ENCODE measurements around the gene ATP6V0E1.

The ATP6V0E1 gene

DNA sequence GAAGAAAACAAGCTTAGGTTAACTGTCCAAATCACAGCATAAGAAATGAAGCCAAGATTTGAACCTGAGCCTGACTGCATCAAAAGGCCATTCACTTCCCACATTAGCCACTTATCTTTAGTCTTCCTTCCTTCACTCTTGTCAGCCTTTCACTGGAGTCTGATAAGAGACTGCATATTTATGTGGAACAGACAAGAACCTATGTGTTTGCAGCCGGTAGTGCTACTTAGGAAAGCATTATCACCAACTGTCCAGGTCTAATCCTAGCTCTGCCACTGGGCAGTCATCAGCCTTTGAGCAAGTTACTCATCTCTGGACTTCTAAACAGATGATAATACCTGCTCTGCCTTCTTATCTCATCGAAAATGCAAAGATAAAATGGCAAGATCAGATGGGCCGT lies 12.1 kb upstream of the ATP6V0E1 start:
- H3K27ac ChIP-seq, result no peak overlapping the region

DNA sequence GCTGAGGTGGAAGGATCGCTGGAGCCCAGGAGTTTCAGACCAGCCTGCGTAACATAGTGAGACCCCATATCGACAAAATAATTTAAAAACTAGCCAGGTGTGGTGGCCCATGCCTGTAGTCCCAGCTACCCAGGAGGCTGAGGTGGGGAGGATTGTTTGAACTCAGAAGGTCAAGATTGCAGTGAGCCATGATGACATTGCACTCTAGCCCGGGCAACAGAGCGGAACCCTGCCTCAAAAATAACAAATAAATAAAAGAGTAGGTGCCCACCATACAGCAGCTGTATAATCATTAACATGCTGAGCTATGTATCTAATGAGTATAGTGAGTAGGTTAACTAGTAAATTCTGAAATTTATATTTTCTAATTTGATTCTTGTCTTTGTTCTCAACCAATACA lies 11.0 kb upstream of the ATP6V0E1 start:
- TF ChIP-seq, protein P1, sequence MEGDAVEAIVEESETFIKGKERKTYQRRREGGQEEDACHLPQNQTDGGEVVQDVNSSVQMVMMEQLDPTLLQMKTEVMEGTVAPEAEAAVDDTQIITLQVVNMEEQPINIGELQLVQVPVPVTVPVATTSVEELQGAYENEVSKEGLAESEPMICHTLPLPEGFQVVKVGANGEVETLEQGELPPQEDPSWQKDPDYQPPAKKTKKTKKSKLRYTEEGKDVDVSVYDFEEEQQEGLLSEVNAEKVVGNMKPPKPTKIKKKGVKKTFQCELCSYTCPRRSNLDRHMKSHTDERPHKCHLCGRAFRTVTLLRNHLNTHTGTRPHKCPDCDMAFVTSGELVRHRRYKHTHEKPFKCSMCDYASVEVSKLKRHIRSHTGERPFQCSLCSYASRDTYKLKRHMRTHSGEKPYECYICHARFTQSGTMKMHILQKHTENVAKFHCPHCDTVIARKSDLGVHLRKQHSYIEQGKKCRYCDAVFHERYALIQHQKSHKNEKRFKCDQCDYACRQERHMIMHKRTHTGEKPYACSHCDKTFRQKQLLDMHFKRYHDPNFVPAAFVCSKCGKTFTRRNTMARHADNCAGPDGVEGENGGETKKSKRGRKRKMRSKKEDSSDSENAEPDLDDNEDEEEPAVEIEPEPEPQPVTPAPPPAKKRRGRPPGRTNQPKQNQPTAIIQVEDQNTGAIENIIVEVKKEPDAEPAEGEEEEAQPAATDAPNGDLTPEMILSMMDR (IDR thresholded peaks at IDR 0.05), result no peak
- TF ChIP-seq ZFX (IDR thresholded peaks at IDR 0.05; ENCODE audit: borderline replicate concordance), result no peak
- H3K27ac ChIP-seq, result no peak overlapping the region

More for the DNA sequence above, 12.1 kb upstream of the ATP6V0E1 start:
- no peak for TF ChIP-seq ZFX (IDR thresholded peaks at IDR 0.05; ENCODE audit: borderline replicate concordance)
- TF ChIP-seq, protein P1 (IDR thresholded peaks at IDR 0.05), result no peak

DNA sequence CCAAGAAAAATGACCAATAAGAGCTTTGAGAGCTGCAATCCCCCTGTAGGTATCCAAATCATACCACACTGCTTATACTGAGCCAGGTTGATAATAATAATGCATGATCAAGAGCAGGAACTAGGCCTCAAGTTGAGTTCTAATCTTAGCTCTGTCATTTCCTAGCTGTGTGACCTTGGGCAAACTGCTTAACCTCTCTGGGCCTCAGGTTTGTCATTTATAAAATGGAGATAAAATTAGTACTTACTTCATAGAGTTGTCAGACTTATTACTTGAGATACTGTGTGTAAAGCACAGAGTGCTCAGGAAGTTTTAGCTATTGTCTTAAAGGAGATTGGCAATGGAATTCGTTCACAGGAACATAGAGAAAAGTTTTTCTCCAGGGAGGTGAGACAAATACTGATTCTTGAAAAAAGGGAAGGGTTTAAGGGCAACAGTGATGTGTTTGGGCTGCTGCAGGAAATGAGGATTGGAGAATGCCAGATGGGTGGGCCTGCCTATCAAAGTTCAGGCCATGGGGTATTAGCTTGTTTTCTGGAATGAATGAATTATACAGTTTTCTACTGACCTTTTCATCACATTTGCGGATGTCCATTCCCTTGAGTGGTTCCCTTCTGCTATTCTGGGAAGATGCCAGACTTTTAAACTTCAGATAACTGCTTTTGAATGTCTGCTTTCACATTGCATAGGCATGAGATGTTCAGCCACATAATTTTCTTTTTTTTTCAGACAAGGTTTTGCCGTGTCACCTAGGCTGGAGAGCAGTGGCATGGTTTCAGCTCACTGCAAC lies 10.2 kb upstream of the ATP6V0E1 start:
- no peak for TF ChIP-seq ZFX (IDR thresholded peaks at IDR 0.05; ENCODE audit: borderline replicate concordance)
- TF ChIP-seq, protein P1 (IDR thresholded peaks at IDR 0.05), result no peak
- no peak overlapping the region for H3K27ac ChIP-seq

DNA sequence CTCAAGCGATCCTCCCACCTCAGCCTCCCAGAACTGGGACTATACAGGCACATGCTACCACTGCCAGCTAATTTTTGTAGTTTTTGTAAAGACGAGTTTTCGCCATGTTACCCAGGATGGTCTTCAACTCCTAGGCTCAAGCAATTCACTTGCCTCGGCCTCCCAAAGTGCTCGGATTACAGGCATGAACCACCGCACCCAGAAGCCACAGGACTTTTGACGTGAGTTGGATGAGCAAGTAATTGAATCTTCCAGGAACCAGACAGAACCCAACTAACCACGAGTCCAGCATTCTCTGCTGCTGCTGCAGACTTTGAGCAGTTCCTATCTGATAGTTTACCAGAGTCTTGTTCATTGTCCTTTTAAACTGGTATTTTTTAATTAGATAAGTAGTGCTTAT lies 9.6 kb upstream of the ATP6V0E1 start:
- TF ChIP-seq, protein P1 (IDR thresholded peaks at IDR 0.05), result no peak
- TF ChIP-seq ZFX (IDR thresholded peaks at IDR 0.05; ENCODE audit: borderline replicate concordance), result no peak
- H3K27ac ChIP-seq, result no peak overlapping the region

DNA sequence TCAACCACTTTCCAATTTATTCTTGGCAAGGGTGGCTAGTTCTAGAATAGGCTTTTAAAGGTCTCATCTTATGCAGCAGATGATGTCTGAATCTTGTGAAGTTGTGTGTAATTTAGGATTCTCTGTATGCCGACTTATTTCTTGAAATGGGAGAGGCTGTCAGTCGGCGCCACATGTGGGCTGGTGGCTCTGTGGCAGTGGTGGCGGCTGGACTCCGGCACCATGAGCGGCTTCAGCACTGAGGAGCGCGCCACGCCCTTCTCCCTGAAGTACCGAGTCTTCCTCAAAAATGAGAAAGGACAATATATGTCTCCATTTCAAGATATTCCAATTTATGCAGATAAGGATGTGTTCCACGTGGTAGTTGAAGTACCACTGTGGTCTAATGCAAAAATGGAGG lies 8.3 kb upstream of the ATP6V0E1 start:
- TF ChIP-seq, protein P1 (IDR thresholded peaks at IDR 0.05), result no peak
- no peak for TF ChIP-seq ZFX (IDR thresholded peaks at IDR 0.05; ENCODE audit: borderline replicate concordance)
- no peak overlapping the region for H3K27ac ChIP-seq

DNA sequence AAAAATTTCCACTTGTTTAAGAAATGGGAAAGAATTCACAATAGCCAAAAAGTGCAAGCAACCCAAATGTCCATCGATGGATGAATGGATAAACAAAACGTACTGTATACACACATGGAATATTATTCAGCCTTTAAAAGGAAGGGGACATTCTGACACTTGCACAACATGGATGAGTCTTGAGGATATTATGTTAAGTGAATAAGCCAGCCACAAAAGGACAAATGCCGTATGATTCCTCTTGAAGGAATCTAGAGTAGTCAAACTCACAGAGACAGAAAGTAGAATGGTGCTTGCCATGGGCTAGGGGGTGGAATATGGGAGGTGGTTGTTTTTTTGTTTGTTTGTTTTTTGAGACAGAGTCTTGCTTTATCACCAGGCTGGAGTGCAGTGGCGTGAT lies 3.8 kb upstream of the ATP6V0E1 start:
- no peak overlapping the region for H3K27ac ChIP-seq
- TF ChIP-seq ZFX (IDR thresholded peaks at IDR 0.05; ENCODE audit: borderline replicate concordance), result no peak
- TF ChIP-seq, protein P1 (IDR thresholded peaks at IDR 0.05), result no peak

DNA sequence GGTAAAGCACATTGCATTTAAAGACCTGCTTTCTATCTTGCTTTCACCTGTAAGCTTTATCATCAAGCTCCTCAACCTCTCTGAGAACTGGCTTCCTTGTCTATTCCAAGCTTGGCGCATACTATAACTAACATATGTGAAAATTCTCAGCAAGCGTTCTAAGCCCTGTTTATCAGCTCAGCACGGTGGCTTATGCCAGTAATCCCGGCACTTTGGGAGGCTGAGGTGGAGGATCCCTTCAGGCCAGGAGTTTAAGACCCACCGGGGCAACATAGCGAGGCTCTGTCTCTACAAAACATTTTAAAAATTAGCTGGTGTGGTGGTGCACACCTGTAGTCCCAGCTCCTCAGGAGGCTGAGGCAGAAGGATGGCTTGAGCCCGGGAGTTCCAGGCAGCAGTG lies 1.6 kb upstream of the ATP6V0E1 start:
- no peak overlapping the region for H3K27ac ChIP-seq
- TF ChIP-seq ZFX (IDR thresholded peaks at IDR 0.05; ENCODE audit: borderline replicate concordance), result no peak
- TF ChIP-seq, protein P1 (IDR thresholded peaks at IDR 0.05), result no peak
